ENCODE data around the gene MYL12A.

Gene MYL12A

GRCh38 chr18:3263132-3263700 is 15.6 kb downstream of the MYL12A start:
- H3K9me3 Mint-ChIP-seq, result no peaks in the 10 kb centered on the region
- peaks cover 47% of the 10 kb centered on the region for H3K4me1 Mint-ChIP-seq
- peaks cover 4% of the 10 kb centered on the region for H3K36me3 Mint-ChIP-seq (ENCODE audit: low read depth)
- no peak for TF ChIP-seq CTCF (IDR thresholded peaks at IDR 0.05)
- DNase-seq, result no peak
- no peaks in the 10 kb centered on the region for H3K27me3 Mint-ChIP-seq (ENCODE audit: low read depth, poor library complexity)
- H3K27ac Mint-ChIP-seq, result peak overlapping the region; percentile 89
- peak overlapping the region; percentile 90 for H3K4me3 Mint-ChIP-seq

- no peak overlapping the region for H3K4me3 Mint-ChIP-seq
Observed at GRCh38 chr18:3264362-3264761, 16.8 kb downstream of the MYL12A start.

GRCh38 chr18:3265564-3266033 is 18.0 kb downstream of the MYL12A start:
- Mint-ChIP-seq H3K27ac (peak overlapping the region; percentile 15), H3K4me1 (peaks cover 42% of the 10 kb centered on the region), H3K4me3 (no peak overlapping the region), H3K9me3 (no peaks in the 10 kb centered on the region), H3K27me3 (ENCODE audit: low read depth, poor library complexity) (no peaks in the 10 kb centered on the region), H3K36me3 (ENCODE audit: low read depth) (peaks cover 6% of the 10 kb centered on the region)
- no peak for TF ChIP-seq CTCF (IDR thresholded peaks at IDR 0.05)
- DNase-seq, result no peak

More at GRCh38 chr18:3264362-3264761, 16.8 kb downstream of the MYL12A start:
- peaks cover 47% of the 10 kb centered on the region for H3K4me1 Mint-ChIP-seq
- H3K27me3 Mint-ChIP-seq (ENCODE audit: low read depth, poor library complexity), result no peaks in the 10 kb centered on the region
- TF ChIP-seq CTCF (IDR thresholded peaks at IDR 0.05), result no peak
- no peaks in the 10 kb centered on the region for H3K9me3 Mint-ChIP-seq
- no peak overlapping the region for H3K27ac Mint-ChIP-seq
- H3K36me3 Mint-ChIP-seq (ENCODE audit: low read depth), result peaks cover 5% of the 10 kb centered on the region
- DNase-seq, result no peak

GRCh38 chr18:3266062-3266608 is 18.5 kb downstream of the MYL12A start:
- H3K36me3 Mint-ChIP-seq (ENCODE audit: low read depth), result peaks cover 6% of the 10 kb centered on the region
- H3K4me3 Mint-ChIP-seq, result no peak overlapping the region
- H3K27me3 Mint-ChIP-seq (ENCODE audit: low read depth, poor library complexity), result no peaks in the 10 kb centered on the region
- no peak for DNase-seq
- H3K9me3 Mint-ChIP-seq, result no peaks in the 10 kb centered on the region
- TF ChIP-seq CTCF (IDR thresholded peaks at IDR 0.05), result no peak
- H3K4me1 Mint-ChIP-seq, result peaks cover 37% of the 10 kb centered on the region
- H3K27ac Mint-ChIP-seq, result no peak overlapping the region

GRCh38 chr18:3268306-3268705 is 20.7 kb downstream of the MYL12A start:
- peaks cover 12% of the 10 kb centered on the region for H3K36me3 Mint-ChIP-seq (ENCODE audit: low read depth)
- no peaks in the 10 kb centered on the region for H3K9me3 Mint-ChIP-seq
- H3K4me1 Mint-ChIP-seq, result peaks cover 27% of the 10 kb centered on the region
- H3K27me3 Mint-ChIP-seq (ENCODE audit: low read depth, poor library complexity), result no peaks in the 10 kb centered on the region
- TF ChIP-seq CTCF (IDR thresholded peaks at IDR 0.05), result no peak
- no peak overlapping the region for H3K27ac Mint-ChIP-seq
- no peak for DNase-seq
- H3K4me3 Mint-ChIP-seq, result no peak overlapping the region

Measured in nephron progenitor cell (in vitro differentiated cells).